Measurements from ENCODE around the gene TPM4. TPM values are rescaled to one million over a fixed set of nuclear protein-coding genes. Genes with fewer than 3 reads are reported as not detected.

The TPM4 gene
- total and polyA plus RNA-seq, 2 donors = 131 to 253 TPM

DNA sequence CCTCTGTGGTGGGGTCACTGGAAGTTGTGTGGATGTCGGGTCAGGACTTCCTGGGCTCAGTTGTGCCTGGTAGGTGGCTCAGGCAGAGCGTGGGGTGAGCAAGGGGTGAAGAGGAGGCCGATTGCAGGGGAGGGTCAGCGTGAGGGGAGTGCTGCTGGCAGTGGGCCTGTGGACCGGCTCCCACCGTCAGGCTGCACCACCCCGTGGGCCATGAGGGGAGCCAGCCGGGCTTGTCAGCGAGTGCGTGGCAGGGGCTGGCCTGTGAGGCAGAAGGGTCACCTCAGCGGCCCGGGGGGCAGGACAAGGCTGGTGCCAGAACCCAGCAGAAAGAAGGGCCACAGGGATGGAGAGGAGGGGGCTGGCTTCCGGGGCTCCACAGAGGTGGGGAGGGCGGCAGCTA lies 48.7 kb downstream of the TPM4 start:
- Histone ChIP-seq H3K27ac (ENCODE audit: low read depth in 1 of 2, low read length in 1 of 2) (no peak overlapping the region), H3K36me3 (ENCODE audit: control insufficient read depth in 2 of 2, insufficient read depth in 2 of 2, low read length in 1 of 2) (peaks cover 90 to 93% of the 10 kb centered on the region in 2 donors), H3K27me3 (ENCODE audit: control insufficient read depth in 2 of 2, insufficient read depth in 1 of 2, low read length in 1 of 2) (no peaks in the 10 kb centered on the region), H3K4me3 (ENCODE audit: low read length in 2 of 2) (no peak overlapping the region), H3K4me1 (ENCODE audit: control insufficient read depth in 2 of 2, insufficient read depth in 2 of 2, low read length in 2 of 2) (peaks cover 0 to under 1% of the 10 kb centered on the region in 2 donors), H3K9me3 (ENCODE audit: control insufficient read depth in 2 of 2, insufficient read depth in 1 of 2, low read length in 1 of 2) (no peaks in the 10 kb centered on the region)
- WGBS = 98% methylated on average over 14 of the region's 14 CpGs
- DNase-seq (ENCODE audit: low read depth in 6 of 9, low spot score in 9 of 9) = no peak

DNA sequence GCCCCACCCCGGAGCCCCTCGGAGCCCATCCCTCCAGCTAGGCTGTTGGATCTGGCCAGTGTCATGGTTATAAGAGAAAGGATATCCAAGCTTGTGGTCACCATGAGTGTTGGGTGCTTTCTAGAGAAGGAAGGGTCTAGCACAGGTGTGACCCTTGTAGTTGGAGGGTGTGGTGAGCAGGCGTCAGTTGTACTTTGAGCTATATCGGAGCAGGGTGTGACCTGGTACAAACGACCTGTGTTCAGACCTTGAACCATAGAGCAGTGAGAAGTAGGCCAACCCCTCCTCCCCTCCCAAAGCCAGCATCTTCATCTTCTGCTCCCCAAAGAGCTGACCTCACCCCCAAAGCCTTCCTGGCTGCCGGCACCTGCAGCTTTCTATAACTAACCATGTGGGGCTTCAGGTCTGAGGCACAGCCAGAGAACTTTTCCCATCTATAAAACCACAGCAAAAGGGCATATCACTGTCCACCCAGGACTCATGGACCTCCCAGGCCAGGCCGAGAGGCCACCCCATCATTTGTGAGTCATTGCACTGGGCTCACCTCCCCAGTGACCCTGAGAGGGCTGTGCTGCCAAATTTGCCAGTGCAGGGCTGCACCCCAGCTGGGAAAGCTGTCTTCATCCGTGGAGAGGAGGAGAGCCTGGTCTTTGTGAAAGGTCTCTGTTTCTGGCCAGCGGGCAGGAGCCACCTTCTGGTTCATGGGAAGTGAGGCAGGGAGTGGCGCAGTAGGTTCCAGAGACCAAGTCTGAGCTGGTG lies 49.6 kb downstream of the TPM4 start:
- Histone ChIP-seq H3K36me3 (ENCODE audit: control insufficient read depth in 2 of 2, insufficient read depth in 2 of 2, low read length in 1 of 2) (peaks cover 87 to 91% of the 10 kb centered on the region in 2 donors), H3K27ac (ENCODE audit: low read depth in 1 of 2, low read length in 1 of 2) (no peak overlapping the region), H3K9me3 (ENCODE audit: control insufficient read depth in 2 of 2, insufficient read depth in 1 of 2, low read length in 1 of 2) (no peaks in the 10 kb centered on the region), H3K4me3 (ENCODE audit: low read length in 2 of 2) (no peak overlapping the region), H3K27me3 (ENCODE audit: control insufficient read depth in 2 of 2, insufficient read depth in 1 of 2, low read length in 1 of 2) (no peaks in the 10 kb centered on the region), H3K4me1 (ENCODE audit: control insufficient read depth in 2 of 2, insufficient read depth in 2 of 2, low read length in 2 of 2) (no peaks in the 10 kb centered on the region)
- no peak for DNase-seq (ENCODE audit: low read depth in 6 of 9, low spot score in 9 of 9)
- 86% methylated on average over 10 of the region's 10 CpGs for WGBS

GRCh38 chr19:16127080-16127479 lies 50.8 kb downstream of the TPM4 start:
- Histone ChIP-seq H3K27me3 (ENCODE audit: control insufficient read depth in 2 of 2, insufficient read depth in 1 of 2, low read length in 1 of 2) (no peaks in the 10 kb centered on the region), H3K4me1 (ENCODE audit: control insufficient read depth in 2 of 2, insufficient read depth in 2 of 2, low read length in 2 of 2) (no peaks in the 10 kb centered on the region), H3K4me3 (ENCODE audit: low read length in 2 of 2) (no peak overlapping the region), H3K27ac (ENCODE audit: low read depth in 1 of 2, low read length in 1 of 2) (no peak overlapping the region), H3K36me3 (ENCODE audit: control insufficient read depth in 2 of 2, insufficient read depth in 2 of 2, low read length in 1 of 2) (peaks cover 86% of the 10 kb centered on the region in 2 donors), H3K9me3 (ENCODE audit: control insufficient read depth in 2 of 2, insufficient read depth in 1 of 2, low read length in 1 of 2) (no peaks in the 10 kb centered on the region)
- DNase-seq (ENCODE audit: low read depth in 6 of 9, low spot score in 9 of 9) = no peak
- 98% methylated on average over 11 of the region's 11 CpGs for WGBS

DNA sequence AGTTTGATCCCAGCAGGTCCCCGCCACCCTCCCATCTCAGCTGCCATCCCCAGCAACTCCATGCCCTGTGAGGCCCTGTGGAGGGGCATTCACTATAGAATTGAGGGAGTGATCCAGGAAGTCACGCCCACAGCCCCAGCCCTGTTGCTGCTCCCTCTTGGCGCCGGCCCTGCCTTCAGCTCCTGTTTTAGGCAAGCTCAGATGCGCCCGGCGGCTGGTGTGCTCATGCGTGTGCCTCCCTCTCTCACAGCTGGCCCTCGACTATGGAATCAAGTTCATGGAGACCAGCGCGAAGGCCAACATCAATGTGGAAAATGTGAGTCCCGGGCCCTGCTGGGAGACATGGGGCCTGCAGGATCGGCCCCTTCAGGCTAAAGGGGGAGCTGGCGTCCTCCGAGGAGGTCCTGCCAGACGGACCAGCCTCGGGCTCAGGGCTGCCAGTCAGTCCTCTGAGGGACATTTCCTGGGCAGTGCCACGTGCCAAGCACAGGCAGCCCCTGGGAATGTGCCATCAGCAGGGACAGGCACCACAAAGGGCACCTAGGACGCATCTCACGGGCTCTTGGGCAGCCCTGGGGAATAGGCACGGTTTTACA lies 51.6 kb downstream of the TPM4 start:
- Histone ChIP-seq H3K4me3 (ENCODE audit: low read length in 2 of 2) (no peak overlapping the region), H3K9me3 (ENCODE audit: control insufficient read depth in 2 of 2, insufficient read depth in 1 of 2, low read length in 1 of 2) (no peaks in the 10 kb centered on the region), H3K36me3 (ENCODE audit: control insufficient read depth in 2 of 2, insufficient read depth in 2 of 2, low read length in 1 of 2) (peaks cover 86% of the 10 kb centered on the region in 2 donors), H3K27me3 (ENCODE audit: control insufficient read depth in 2 of 2, insufficient read depth in 1 of 2, low read length in 1 of 2) (no peaks in the 10 kb centered on the region), H3K27ac (ENCODE audit: low read depth in 1 of 2, low read length in 1 of 2) (no peak overlapping the region), H3K4me1 (ENCODE audit: control insufficient read depth in 2 of 2, insufficient read depth in 2 of 2, low read length in 2 of 2) (no peaks in the 10 kb centered on the region)
- WGBS = 98% methylated on average over 21 of the region's 21 CpGs
- DNase-seq (ENCODE audit: low read depth in 6 of 9, low spot score in 9 of 9) = no peak

- no peak overlapping the region for H3K4me3 ChIP-seq (ENCODE audit: low read length in 2 of 2)
- H3K4me1 ChIP-seq (ENCODE audit: control insufficient read depth in 2 of 2, insufficient read depth in 2 of 2, low read length in 2 of 2) = no peaks in the 10 kb centered on the region
- DNase-seq (ENCODE audit: low read depth in 6 of 9, low spot score in 9 of 9) = no peak
- H3K9me3 ChIP-seq (ENCODE audit: control insufficient read depth in 2 of 2, insufficient read depth in 1 of 2, low read length in 1 of 2) = no peaks in the 10 kb centered on the region
- WGBS = 96% methylated on average over 3 of the region's 3 CpGs
- no peaks in the 10 kb centered on the region for H3K27me3 ChIP-seq (ENCODE audit: control insufficient read depth in 2 of 2, insufficient read depth in 1 of 2, low read length in 1 of 2)
- H3K36me3 ChIP-seq (ENCODE audit: control insufficient read depth in 2 of 2, insufficient read depth in 2 of 2, low read length in 1 of 2) = peaks cover 69 to 70% of the 10 kb centered on the region in 2 donors
- no peak overlapping the region for H3K27ac ChIP-seq (ENCODE audit: low read depth in 1 of 2, low read length in 1 of 2)
Observed at GRCh38 chr19:16131648-16132047, 55.4 kb downstream of the TPM4 start.

GRCh38 chr19:16133818-16134217 lies 57.5 kb downstream of the TPM4 start:
- peaks cover 47 to 50% of the 10 kb centered on the region in 2 donors for H3K36me3 ChIP-seq (ENCODE audit: control insufficient read depth in 2 of 2, insufficient read depth in 2 of 2, low read length in 1 of 2)
- no peak overlapping the region for H3K27ac ChIP-seq (ENCODE audit: low read depth in 1 of 2, low read length in 1 of 2)
- no peaks in the 10 kb centered on the region for H3K9me3 ChIP-seq (ENCODE audit: control insufficient read depth in 2 of 2, insufficient read depth in 1 of 2, low read length in 1 of 2)
- H3K4me3 ChIP-seq (ENCODE audit: low read length in 2 of 2) = no peak overlapping the region
- 97% methylated on average over 4 of the region's 4 CpGs for WGBS
- H3K27me3 ChIP-seq (ENCODE audit: control insufficient read depth in 2 of 2, insufficient read depth in 1 of 2, low read length in 1 of 2) = no peaks in the 10 kb centered on the region
- no peaks in the 10 kb centered on the region for H3K4me1 ChIP-seq (ENCODE audit: control insufficient read depth in 2 of 2, insufficient read depth in 2 of 2, low read length in 2 of 2)
- no peak for DNase-seq (ENCODE audit: low read depth in 6 of 9, low spot score in 9 of 9)

GRCh38 chr19:16134510-16134909 lies 58.2 kb downstream of the TPM4 start:
- Histone ChIP-seq H3K27ac (ENCODE audit: low read depth in 1 of 2, low read length in 1 of 2) (no peak overlapping the region), H3K36me3 (ENCODE audit: control insufficient read depth in 2 of 2, insufficient read depth in 2 of 2, low read length in 1 of 2) (peaks cover 40 to 43% of the 10 kb centered on the region in 2 donors), H3K4me1 (ENCODE audit: control insufficient read depth in 2 of 2, insufficient read depth in 2 of 2, low read length in 2 of 2) (no peaks in the 10 kb centered on the region), H3K27me3 (ENCODE audit: control insufficient read depth in 2 of 2, insufficient read depth in 1 of 2, low read length in 1 of 2) (no peaks in the 10 kb centered on the region), H3K9me3 (ENCODE audit: control insufficient read depth in 2 of 2, insufficient read depth in 1 of 2, low read length in 1 of 2) (no peaks in the 10 kb centered on the region), H3K4me3 (ENCODE audit: low read length in 2 of 2) (no peak overlapping the region)
- no peak for DNase-seq (ENCODE audit: low read depth in 6 of 9, low spot score in 9 of 9)
- 62% methylated on average over 7 of the region's 7 CpGs for WGBS

DNA sequence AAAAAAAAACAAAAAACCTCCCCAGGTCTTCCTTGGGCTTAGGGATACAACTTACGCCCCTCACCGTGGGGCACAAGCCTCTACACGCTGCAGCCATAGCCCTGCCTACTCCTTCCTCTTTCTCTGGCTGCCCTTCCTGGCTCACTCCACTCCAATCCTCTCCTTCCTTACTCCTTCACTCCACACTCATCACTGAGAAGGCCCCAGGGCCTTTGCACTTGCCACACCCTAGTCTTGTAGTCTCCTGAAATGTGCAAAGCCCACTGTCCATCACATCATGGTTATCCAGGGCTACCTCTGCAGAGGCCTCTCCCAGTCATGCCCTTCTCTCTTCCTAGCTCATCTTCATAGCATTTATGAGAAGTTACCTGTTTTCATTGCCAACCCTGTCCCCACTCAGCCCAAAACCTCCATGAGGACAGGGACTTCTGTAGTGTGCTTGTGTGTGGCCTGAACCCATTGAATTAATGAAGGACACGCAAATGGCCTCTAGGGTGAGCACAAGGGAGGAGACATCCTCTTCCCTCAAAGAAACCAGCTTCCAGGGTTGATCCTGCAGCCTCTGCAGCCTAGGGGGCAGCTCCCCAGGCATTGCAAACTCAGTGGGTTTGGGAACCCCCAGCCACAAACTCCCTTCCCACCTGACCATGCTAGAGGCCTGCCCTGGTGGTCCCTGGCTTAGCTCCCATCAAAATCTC lies 59.3 kb downstream of the TPM4 start:
- no peaks in the 10 kb centered on the region for H3K4me1 ChIP-seq (ENCODE audit: control insufficient read depth in 2 of 2, insufficient read depth in 2 of 2, low read length in 2 of 2)
- no peak overlapping the region for H3K27ac ChIP-seq (ENCODE audit: low read depth in 1 of 2, low read length in 1 of 2)
- H3K27me3 ChIP-seq (ENCODE audit: control insufficient read depth in 2 of 2, insufficient read depth in 1 of 2, low read length in 1 of 2) = no peaks in the 10 kb centered on the region
- no peaks in the 10 kb centered on the region for H3K9me3 ChIP-seq (ENCODE audit: control insufficient read depth in 2 of 2, insufficient read depth in 1 of 2, low read length in 1 of 2)
- no peak overlapping the region for H3K4me3 ChIP-seq (ENCODE audit: low read length in 2 of 2)
- H3K36me3 ChIP-seq (ENCODE audit: control insufficient read depth in 2 of 2, insufficient read depth in 2 of 2, low read length in 1 of 2) = peaks cover 34 to 36% of the 10 kb centered on the region in 2 donors
- WGBS = 96% methylated on average over 4 of the region's 4 CpGs
- no peak for DNase-seq (ENCODE audit: low read depth in 6 of 9, low spot score in 9 of 9)

Measured in thymus (tissue), 11 donors.